Measurements from ENCODE around the gene MAPK8IP3. TPM values are rescaled to one million over a fixed set of nuclear protein-coding genes. Genes with fewer than 3 reads are reported as not detected.

The MAPK8IP3 gene
- total RNA-seq, 2 experiments from 2014 or later = 290 to 297 TPM

DNA sequence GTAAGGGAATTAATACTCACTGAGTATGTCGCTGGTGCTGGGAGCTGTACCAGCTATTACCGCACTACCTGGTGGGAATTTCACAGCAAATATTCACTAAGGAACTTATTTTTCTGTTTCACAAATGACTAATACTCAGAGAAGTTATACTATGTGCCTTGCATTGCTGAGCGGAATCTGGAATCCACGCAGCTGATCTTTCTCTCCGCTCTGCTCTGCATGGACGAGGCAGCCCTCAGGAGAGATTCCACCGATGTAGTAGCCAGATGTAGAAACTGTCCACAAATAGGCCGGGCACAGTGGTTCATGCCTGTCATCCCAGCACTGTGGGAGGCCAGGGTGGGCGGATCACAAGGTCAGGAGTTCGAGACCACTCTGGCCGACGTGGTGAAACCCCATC lies 48.2 kb downstream of the MAPK8IP3 start:
- no peak for DNase-seq
- Mint-ChIP-seq H3K4me3 (no peak overlapping the region), H3K27ac (no peak overlapping the region), H3K27me3 (no peaks in the 10 kb centered on the region), H3K4me1 (ENCODE audit: low read depth) (peaks cover 10% of the 10 kb centered on the region), H3K9me3 (no peaks in the 10 kb centered on the region), H3K36me3 (ENCODE audit: low read depth) (peaks cover 38% of the 10 kb centered on the region)
- intact Hi-C loops (cut with DNase I, micrococcal nuclease) = no loop called here
- Histone ChIP-seq H3K4me3 (ENCODE audit: low read length) (no peak overlapping the region), H3K4me1 (ENCODE audit: insufficient read depth, low read length) (peaks cover 17% of the 10 kb centered on the region), H3K36me3 (ENCODE audit: insufficient read depth, low read length) (peaks cover 35% of the 10 kb centered on the region), H3K27ac (ENCODE audit: low read depth in 1 of 2, low read length in 2 of 2) (no peak overlapping the region), H3K9me3 (ENCODE audit: control insufficient read depth in 1 of 2, insufficient read depth in 1 of 2, low read length in 2 of 2) (no peaks in the 10 kb centered on the region), H3K27me3 (ENCODE audit: control insufficient read depth in 1 of 2, insufficient read depth in 2 of 2, low read length in 2 of 2) (no peaks in the 10 kb centered on the region)
- ChIA-PET POLR2A (no interaction called here), CTCF (interaction anchor here (1.4 kb wide), 1 partner anchor 31 kb away, joined by 3 read pairs; no protein-coding TSS in a partner anchor)
- TF ChIP-seq, protein P1, sequence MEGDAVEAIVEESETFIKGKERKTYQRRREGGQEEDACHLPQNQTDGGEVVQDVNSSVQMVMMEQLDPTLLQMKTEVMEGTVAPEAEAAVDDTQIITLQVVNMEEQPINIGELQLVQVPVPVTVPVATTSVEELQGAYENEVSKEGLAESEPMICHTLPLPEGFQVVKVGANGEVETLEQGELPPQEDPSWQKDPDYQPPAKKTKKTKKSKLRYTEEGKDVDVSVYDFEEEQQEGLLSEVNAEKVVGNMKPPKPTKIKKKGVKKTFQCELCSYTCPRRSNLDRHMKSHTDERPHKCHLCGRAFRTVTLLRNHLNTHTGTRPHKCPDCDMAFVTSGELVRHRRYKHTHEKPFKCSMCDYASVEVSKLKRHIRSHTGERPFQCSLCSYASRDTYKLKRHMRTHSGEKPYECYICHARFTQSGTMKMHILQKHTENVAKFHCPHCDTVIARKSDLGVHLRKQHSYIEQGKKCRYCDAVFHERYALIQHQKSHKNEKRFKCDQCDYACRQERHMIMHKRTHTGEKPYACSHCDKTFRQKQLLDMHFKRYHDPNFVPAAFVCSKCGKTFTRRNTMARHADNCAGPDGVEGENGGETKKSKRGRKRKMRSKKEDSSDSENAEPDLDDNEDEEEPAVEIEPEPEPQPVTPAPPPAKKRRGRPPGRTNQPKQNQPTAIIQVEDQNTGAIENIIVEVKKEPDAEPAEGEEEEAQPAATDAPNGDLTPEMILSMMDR (IDR thresholded peaks at IDR 0.05) = no peak
- no peak for ATAC-seq (ENCODE audit: poor library complexity)

DNA sequence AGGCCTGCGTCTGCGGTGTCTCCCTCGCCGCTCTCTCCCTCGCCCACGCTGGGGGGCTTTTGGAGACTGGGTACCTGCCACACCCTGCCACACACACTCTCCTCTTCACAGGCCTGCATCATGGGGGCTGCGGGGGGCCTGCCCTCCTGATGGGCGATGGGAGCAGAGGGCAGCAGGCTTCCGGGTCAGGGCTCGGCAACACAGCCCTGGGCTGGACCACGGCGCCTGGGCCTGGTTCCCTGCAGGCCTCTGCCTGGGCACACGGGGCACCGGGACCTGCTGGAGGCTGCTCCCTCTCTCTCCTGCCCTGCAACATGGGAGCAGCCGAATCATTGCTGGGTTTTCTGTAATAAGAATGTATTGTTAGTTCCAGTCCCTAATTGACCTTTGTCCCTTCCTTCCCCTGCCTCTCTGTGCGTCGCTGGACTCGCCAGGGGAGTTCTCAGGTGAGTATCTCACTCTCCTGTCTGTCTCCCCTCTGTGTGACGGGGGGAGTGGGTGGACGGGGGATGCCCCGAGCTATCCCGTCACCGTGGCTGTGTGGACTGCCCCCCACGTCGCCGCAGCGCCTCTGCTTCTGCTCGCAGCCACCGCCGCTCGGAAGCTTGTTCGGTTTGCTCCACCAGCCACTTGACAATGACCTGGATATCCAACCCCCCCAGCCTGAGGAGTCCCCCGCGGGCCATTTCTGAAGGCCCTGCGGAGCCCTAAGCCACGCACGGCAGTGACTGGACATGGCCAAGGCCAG lies 51.9 kb downstream of the MAPK8IP3 start:
- Histone ChIP-seq H3K4me1 (ENCODE audit: insufficient read depth, low read length) (peaks cover 17% of the 10 kb centered on the region), H3K36me3 (ENCODE audit: insufficient read depth, low read length) (peaks cover 39% of the 10 kb centered on the region), H3K9me3 (ENCODE audit: control insufficient read depth in 1 of 2, insufficient read depth in 1 of 2, low read length in 2 of 2) (no peaks in the 10 kb centered on the region), H3K27me3 (ENCODE audit: control insufficient read depth in 1 of 2, insufficient read depth in 2 of 2, low read length in 2 of 2) (no peaks in the 10 kb centered on the region), H3K27ac (ENCODE audit: low read depth in 1 of 2, low read length in 2 of 2) (no peak overlapping the region), H3K4me3 (ENCODE audit: low read length) (no peak overlapping the region)
- CTCF ChIA-PET = no interaction called here
- H3K9me3 Mint-ChIP-seq = no peaks in the 10 kb centered on the region
- TF ChIP-seq, protein P1 (IDR thresholded peaks at IDR 0.05) = no peak
- H3K4me1 Mint-ChIP-seq (ENCODE audit: low read depth) = peaks cover 10% of the 10 kb centered on the region
- DNase-seq = no peak
- intact Hi-C loops (cut with DNase I, micrococcal nuclease) = no loop called here
- H3K4me3 Mint-ChIP-seq = no peak overlapping the region
- H3K36me3 Mint-ChIP-seq (ENCODE audit: low read depth) = peaks cover 31% of the 10 kb centered on the region
- no peak overlapping the region for H3K27ac Mint-ChIP-seq
- ATAC-seq (ENCODE audit: poor library complexity) = no peak
- H3K27me3 Mint-ChIP-seq = no peaks in the 10 kb centered on the region
- POLR2A ChIA-PET = no interaction called here

DNA sequence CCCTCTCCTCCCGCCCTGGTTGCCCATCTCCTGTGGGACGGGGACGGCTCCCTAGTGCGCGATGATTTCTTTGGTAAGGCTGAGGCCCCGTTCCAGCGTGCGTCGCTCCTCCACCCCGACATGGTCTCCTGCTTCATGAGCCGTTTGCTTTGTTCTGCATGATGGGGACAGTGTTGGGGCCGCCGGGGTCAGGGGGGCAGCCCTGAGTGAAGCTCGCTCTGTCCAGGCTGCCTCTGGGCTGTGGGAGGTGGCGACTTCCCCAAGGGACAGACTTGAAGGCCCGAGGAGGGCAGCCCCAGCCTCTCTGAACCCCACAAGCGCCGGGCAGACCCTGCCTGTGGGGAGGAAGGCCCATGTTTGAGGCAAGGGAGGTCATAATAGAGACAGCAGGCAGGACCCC lies 52.9 kb downstream of the MAPK8IP3 start:
- no peak overlapping the region for H3K27ac Mint-ChIP-seq
- H3K36me3 Mint-ChIP-seq (ENCODE audit: low read depth) = peaks cover 27% of the 10 kb centered on the region
- Histone ChIP-seq H3K9me3 (ENCODE audit: control insufficient read depth in 1 of 2, insufficient read depth in 1 of 2, low read length in 2 of 2) (no peaks in the 10 kb centered on the region), H3K27ac (ENCODE audit: low read depth in 1 of 2, low read length in 2 of 2) (no peak overlapping the region), H3K36me3 (ENCODE audit: insufficient read depth, low read length) (peaks cover 42% of the 10 kb centered on the region), H3K4me1 (ENCODE audit: insufficient read depth, low read length) (peaks cover 17% of the 10 kb centered on the region), H3K27me3 (ENCODE audit: control insufficient read depth in 1 of 2, insufficient read depth in 2 of 2, low read length in 2 of 2) (no peaks in the 10 kb centered on the region), H3K4me3 (ENCODE audit: low read length) (no peak overlapping the region)
- no peaks in the 10 kb centered on the region for H3K9me3 Mint-ChIP-seq
- H3K4me3 Mint-ChIP-seq = no peak overlapping the region
- intact Hi-C loops (cut with DNase I, micrococcal nuclease) = no loop called here
- ATAC-seq (ENCODE audit: poor library complexity) = no peak
- no peaks in the 10 kb centered on the region for H3K27me3 Mint-ChIP-seq
- TF ChIP-seq, protein P1 (IDR thresholded peaks at IDR 0.05) = no peak
- ChIA-PET CTCF (no interaction called here), POLR2A (no interaction called here)
- H3K4me1 Mint-ChIP-seq (ENCODE audit: low read depth) = peaks cover 10% of the 10 kb centered on the region
- DNase-seq = no peak
